Measurements from ENCODE around the gene ADGRG6. TPM values are rescaled to one million over a fixed set of nuclear protein-coding genes. Genes with fewer than 3 reads are reported as not detected.

Gene ADGRG6
- polyA plus RNA-seq, 1 donor: 41.8 TPM

GRCh38 chr6:142478117-142478516 is 176.3 kb downstream of the ADGRG6 start:
- WGBS (ENCODE audit: insufficient coverage, low lambda C conversion rate): no CpG with 5 or more reads among the region's 2 CpGs
- H3K27me3 ChIP-seq (ENCODE audit: control insufficient read depth, insufficient read depth, low read length): no peaks in the 10 kb centered on the region
- DNase-seq: no peak
- H3K9me3 ChIP-seq (ENCODE audit: control insufficient read depth, low read depth, low read length): no peaks in the 10 kb centered on the region
- H3K27ac ChIP-seq (ENCODE audit: low read length): no peak overlapping the region
- no peak overlapping the region for H3K4me3 ChIP-seq (ENCODE audit: low read length)
- no peaks in the 10 kb centered on the region for H3K36me3 ChIP-seq (ENCODE audit: control insufficient read depth, insufficient read depth, low read length)
- H3K4me1 ChIP-seq (ENCODE audit: control insufficient read depth, insufficient read depth, low read length): no peaks in the 10 kb centered on the region

GRCh38 chr6:142481466-142481865 is 179.7 kb downstream of the ADGRG6 start:
- no peaks in the 10 kb centered on the region for H3K9me3 ChIP-seq (ENCODE audit: control insufficient read depth, low read depth, low read length)
- H3K4me1 ChIP-seq (ENCODE audit: control insufficient read depth, insufficient read depth, low read length): no peaks in the 10 kb centered on the region
- no peak overlapping the region for H3K27ac ChIP-seq (ENCODE audit: low read length)
- WGBS (ENCODE audit: insufficient coverage, low lambda C conversion rate): no CpG with 5 or more reads among the region's 4 CpGs
- H3K36me3 ChIP-seq (ENCODE audit: control insufficient read depth, insufficient read depth, low read length): no peaks in the 10 kb centered on the region
- no peaks in the 10 kb centered on the region for H3K27me3 ChIP-seq (ENCODE audit: control insufficient read depth, insufficient read depth, low read length)
- H3K4me3 ChIP-seq (ENCODE audit: low read length): no peak overlapping the region
- DNase-seq: no peak

GRCh38 chr6:142482249-142482648 is 180.4 kb downstream of the ADGRG6 start:
- Histone ChIP-seq H3K9me3 (ENCODE audit: control insufficient read depth, low read depth, low read length) (no peaks in the 10 kb centered on the region), H3K27ac (ENCODE audit: low read length) (no peak overlapping the region)
- no CpG with 5 or more reads among the region's 1 CpG for WGBS (ENCODE audit: insufficient coverage, low lambda C conversion rate)

GRCh38 chr6:142482974-142483373 is 181.2 kb downstream of the ADGRG6 start:
- Histone ChIP-seq H3K4me1 (ENCODE audit: control insufficient read depth, insufficient read depth, low read length) (no peaks in the 10 kb centered on the region), H3K27me3 (ENCODE audit: control insufficient read depth, insufficient read depth, low read length) (no peaks in the 10 kb centered on the region), H3K4me3 (ENCODE audit: low read length) (no peak overlapping the region), H3K27ac (ENCODE audit: low read length) (no peak overlapping the region), H3K9me3 (ENCODE audit: control insufficient read depth, low read depth, low read length) (no peaks in the 10 kb centered on the region), H3K36me3 (ENCODE audit: control insufficient read depth, insufficient read depth, low read length) (no peaks in the 10 kb centered on the region)
- DNase-seq: peak in 1 of 2 donors; percentile 26
- whole genome bisulfite sequencing (ENCODE audit: insufficient coverage, low lambda C conversion rate): no CpG with 5 or more reads among the region's 5 CpGs

More at GRCh38 chr6:142482249-142482648, 180.4 kb downstream of the ADGRG6 start:
- no peaks in the 10 kb centered on the region for H3K4me1 ChIP-seq (ENCODE audit: control insufficient read depth, insufficient read depth, low read length)
- no peaks in the 10 kb centered on the region for H3K36me3 ChIP-seq (ENCODE audit: control insufficient read depth, insufficient read depth, low read length)
- H3K27me3 ChIP-seq (ENCODE audit: control insufficient read depth, insufficient read depth, low read length): no peaks in the 10 kb centered on the region
- no peak overlapping the region for H3K4me3 ChIP-seq (ENCODE audit: low read length)
- no peak for DNase-seq

- H3K27me3 ChIP-seq (ENCODE audit: control insufficient read depth, insufficient read depth, low read length): no peaks in the 10 kb centered on the region
- H3K9me3 ChIP-seq (ENCODE audit: control insufficient read depth, low read depth, low read length): no peaks in the 10 kb centered on the region
- no peak overlapping the region for H3K4me3 ChIP-seq (ENCODE audit: low read length)
- no peak for DNase-seq
- no peaks in the 10 kb centered on the region for H3K36me3 ChIP-seq (ENCODE audit: control insufficient read depth, insufficient read depth, low read length)
- H3K4me1 ChIP-seq (ENCODE audit: control insufficient read depth, insufficient read depth, low read length): no peaks in the 10 kb centered on the region
- no peak overlapping the region for H3K27ac ChIP-seq (ENCODE audit: low read length)
- WGBS (ENCODE audit: insufficient coverage, low lambda C conversion rate): no CpG with 5 or more reads among the region's 2 CpGs
Measured at GRCh38 chr6:142485256-142485655, 183.4 kb downstream of the ADGRG6 start.

GRCh38 chr6:142489722-142490610 is 188.2 kb downstream of the ADGRG6 start:
- Histone ChIP-seq H3K27ac (ENCODE audit: low read length) (no peak overlapping the region), H3K4me1 (ENCODE audit: control insufficient read depth, insufficient read depth, low read length) (no peaks in the 10 kb centered on the region), H3K36me3 (ENCODE audit: control insufficient read depth, insufficient read depth, low read length) (no peaks in the 10 kb centered on the region), H3K4me3 (ENCODE audit: low read length) (no peak overlapping the region), H3K9me3 (ENCODE audit: control insufficient read depth, low read depth, low read length) (no peaks in the 10 kb centered on the region), H3K27me3 (ENCODE audit: control insufficient read depth, insufficient read depth, low read length) (no peaks in the 10 kb centered on the region)
- DNase-seq: no peak
- 86% methylated on average over 1 of the region's 1 CpG for WGBS (ENCODE audit: insufficient coverage, low lambda C conversion rate)

Other genes with a start within 250 kb of the ADGRG6 start
- gene GJE1, start 169.1 kb upstream of the ADGRG6 start, polyA plus RNA-seq: not detected
- gene NMBR, start 154.9 kb upstream of the ADGRG6 start, polyA plus RNA-seq: 0.09 TPM
- 73.9 TPM for gene VTA1, start 154.7 kb upstream of the ADGRG6 start, polyA plus RNA-seq

Measured in large intestine (tissue), 3 donors.